Type B pancreatic cell (in vitro differentiated cells): ENCODE measurements around the gene RBM47. TPM values are rescaled to one million over a fixed set of nuclear protein-coding genes. Genes with fewer than 3 reads are reported as not detected.
"Not testable (repeated sequence)": the region's sequence is repeated elsewhere in the genome, so short reads cannot be mapped to it uniquely, and the experiment has no call there.

Experiments used
- DNase-seq: peaks from one replicate; pipeline ENCODE4 v3.0.0; 2021; ENCODE audit warnings: mixed read lengths; ENCODE audit not compliant: unreplicated experiment; ENCODE audit errors: extremely low spot score
- H3K27ac Mint-ChIP-seq: 2 replicates; pipeline ENCODE4 v1.8.0; 2021; ENCODE audit warnings: mild to moderate bottlenecking, mixed read lengths
- H3K27me3 Mint-ChIP-seq: 2 replicates; pipeline ENCODE4 v1.8.0; 2021; ENCODE audit warnings: mixed read lengths
- H3K36me3 Mint-ChIP-seq: 2 replicates; pipeline ENCODE4 v1.8.0; 2021; ENCODE audit warnings: mixed read lengths
- H3K4me1 Mint-ChIP-seq: one replicate; pipeline ENCODE4 v1.8.0; 2021; ENCODE audit warnings: mixed read lengths; ENCODE audit not compliant: unreplicated experiment
- H3K4me3 Mint-ChIP-seq: 2 replicates; pipeline ENCODE4 v1.8.0; 2021; ENCODE audit warnings: mild to moderate bottlenecking, mixed read lengths
- H3K9me3 Mint-ChIP-seq: 2 replicates; pipeline ENCODE4 v1.8.0; 2021; ENCODE audit warnings: mixed read lengths
- total RNA-seq: library from RNA; stranded (reverse); gene quantifications from 2 replicates; pipeline ENCODE4 v1.2.1, GENCODE V29; 2021; ENCODE audit warnings: low replicate concordance
- TF ChIP-seq, protein P1 (sequence below): fragments of 200-600 bp; sonication (generic); conservative IDR thresholded peaks from 2 replicates; pipeline ENCODE4 v1.5.0; 2021; ENCODE audit warnings: antibody characterized with exemption, mild to moderate bottlenecking

The RBM47 gene
- total RNA-seq, 1 donor from 2014 or later, result 53.5 TPM

GRCh38 chr4:40523581-40523980, 106.1 kb downstream of the RBM47 start:
- Mint-ChIP-seq H3K4me3 (no peak overlapping the region), H3K9me3 (no peaks in the 10 kb centered on the region), H3K27me3 (no peaks in the 10 kb centered on the region), H3K36me3 (peaks cover 5% of the 10 kb centered on the region), H3K4me1 (peaks cover 7% of the 10 kb centered on the region), H3K27ac (no peak overlapping the region)
- TF ChIP-seq, protein P1, sequence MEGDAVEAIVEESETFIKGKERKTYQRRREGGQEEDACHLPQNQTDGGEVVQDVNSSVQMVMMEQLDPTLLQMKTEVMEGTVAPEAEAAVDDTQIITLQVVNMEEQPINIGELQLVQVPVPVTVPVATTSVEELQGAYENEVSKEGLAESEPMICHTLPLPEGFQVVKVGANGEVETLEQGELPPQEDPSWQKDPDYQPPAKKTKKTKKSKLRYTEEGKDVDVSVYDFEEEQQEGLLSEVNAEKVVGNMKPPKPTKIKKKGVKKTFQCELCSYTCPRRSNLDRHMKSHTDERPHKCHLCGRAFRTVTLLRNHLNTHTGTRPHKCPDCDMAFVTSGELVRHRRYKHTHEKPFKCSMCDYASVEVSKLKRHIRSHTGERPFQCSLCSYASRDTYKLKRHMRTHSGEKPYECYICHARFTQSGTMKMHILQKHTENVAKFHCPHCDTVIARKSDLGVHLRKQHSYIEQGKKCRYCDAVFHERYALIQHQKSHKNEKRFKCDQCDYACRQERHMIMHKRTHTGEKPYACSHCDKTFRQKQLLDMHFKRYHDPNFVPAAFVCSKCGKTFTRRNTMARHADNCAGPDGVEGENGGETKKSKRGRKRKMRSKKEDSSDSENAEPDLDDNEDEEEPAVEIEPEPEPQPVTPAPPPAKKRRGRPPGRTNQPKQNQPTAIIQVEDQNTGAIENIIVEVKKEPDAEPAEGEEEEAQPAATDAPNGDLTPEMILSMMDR, result no peak
- no peak for DNase-seq

DNA sequence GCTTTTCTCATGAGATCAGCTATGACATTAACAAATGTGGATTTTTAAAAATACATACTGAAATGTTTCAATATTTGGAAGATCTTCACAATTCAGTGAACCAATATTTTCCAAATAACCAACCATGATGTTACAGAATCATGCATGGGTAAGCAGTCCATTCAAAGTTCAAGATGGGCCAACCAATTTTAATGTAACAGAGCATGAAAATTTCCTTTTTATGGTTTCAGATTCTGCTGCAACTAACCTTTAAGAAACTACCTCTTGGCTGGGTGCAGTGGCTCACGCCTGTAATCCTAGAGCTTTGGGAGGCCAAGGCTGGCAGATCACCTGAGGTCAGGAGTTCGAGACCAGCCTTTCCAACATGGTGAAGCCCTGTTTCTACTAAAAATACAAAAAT, 107.7 kb downstream of the RBM47 start:
- Mint-ChIP-seq H3K4me3 (no peak overlapping the region), H3K36me3 (peaks cover 5% of the 10 kb centered on the region), H3K27ac (no peak overlapping the region), H3K4me1 (peaks cover 7% of the 10 kb centered on the region), H3K27me3 (no peaks in the 10 kb centered on the region), H3K9me3 (no peaks in the 10 kb centered on the region)
- no peak for DNase-seq
- TF ChIP-seq, protein P1, result no peak

GRCh38 chr4:40520533-40520932, 109.1 kb downstream of the RBM47 start:
- no peaks in the 10 kb centered on the region for H3K27me3 Mint-ChIP-seq
- no peaks in the 10 kb centered on the region for H3K9me3 Mint-ChIP-seq
- DNase-seq, result no peak
- H3K4me3 Mint-ChIP-seq, result no peak overlapping the region
- H3K27ac Mint-ChIP-seq, result peak overlapping the region; percentile 13
- peaks cover 5% of the 10 kb centered on the region for H3K36me3 Mint-ChIP-seq
- TF ChIP-seq, protein P1, result no peak
- peaks cover 11% of the 10 kb centered on the region for H3K4me1 Mint-ChIP-seq

DNA sequence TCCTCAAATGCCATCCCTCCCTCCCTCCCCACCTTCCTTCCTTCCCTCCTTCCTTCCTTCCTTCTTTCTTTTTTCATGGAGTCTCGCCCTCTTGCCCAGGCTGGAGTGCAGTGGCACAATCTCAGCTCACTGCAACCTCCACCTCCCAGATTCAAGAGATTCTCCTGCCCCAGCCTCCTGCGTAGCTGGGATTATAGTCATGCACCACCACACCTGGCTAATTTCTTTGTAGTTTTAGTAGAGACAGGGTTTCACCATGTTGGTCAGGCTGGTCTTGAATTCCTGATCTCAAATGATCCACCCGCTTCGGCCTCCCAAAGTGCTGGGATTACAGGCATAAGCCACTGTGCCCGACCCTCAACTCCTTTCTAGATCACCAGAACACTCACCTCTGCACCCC, 112.6 kb downstream of the RBM47 start:
- DNase-seq, H3K9me3 Mint-ChIP-seq, H3K27me3 Mint-ChIP-seq, H3K36me3 Mint-ChIP-seq: not testable (repeated sequence)
- Mint-ChIP-seq H3K4me1 (peaks cover 21% of the 10 kb centered on the region), H3K4me3 (peak overlapping the region; percentile 66), H3K27ac (peak overlapping the region; percentile 85)

DNA sequence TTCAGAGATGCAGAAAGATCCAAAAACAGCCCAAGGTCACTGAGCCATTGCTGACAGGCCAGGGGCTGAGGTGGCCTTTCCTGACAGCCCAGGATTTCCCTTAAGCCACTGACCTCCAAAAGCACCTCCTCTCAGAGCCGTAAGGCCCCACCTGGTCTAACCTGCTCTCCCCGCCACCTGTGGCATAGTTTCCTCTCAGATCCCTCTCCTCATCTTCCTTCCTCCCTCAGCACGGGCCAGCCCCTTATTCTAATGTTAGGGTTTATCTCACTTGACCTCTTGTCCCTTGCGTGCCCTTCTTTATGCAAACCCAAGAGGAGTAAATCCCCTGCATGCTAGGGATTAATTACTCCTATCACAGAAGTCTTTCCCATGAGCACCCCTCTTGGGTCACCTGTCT, 113.0 kb downstream of the RBM47 start:
- H3K4me1 Mint-ChIP-seq, result peaks cover 21% of the 10 kb centered on the region
- H3K27me3 Mint-ChIP-seq, result no peaks in the 10 kb centered on the region
- no peak for DNase-seq
- TF ChIP-seq, protein P1, result no peak
- H3K27ac Mint-ChIP-seq, result peak overlapping the region; percentile 85
- H3K4me3 Mint-ChIP-seq, result peak overlapping the region; percentile 85
- no peaks in the 10 kb centered on the region for H3K9me3 Mint-ChIP-seq
- peaks cover 5% of the 10 kb centered on the region for H3K36me3 Mint-ChIP-seq

- Mint-ChIP-seq H3K27ac (peak overlapping the region; percentile 85), H3K4me1 (peaks cover 21% of the 10 kb centered on the region), H3K4me3 (peak overlapping the region; percentile 85), H3K9me3 (no peaks in the 10 kb centered on the region), H3K36me3 (peaks cover 5% of the 10 kb centered on the region), H3K27me3 (no peaks in the 10 kb centered on the region)
- TF ChIP-seq, protein P1, result no peak
- no peak for DNase-seq
These were observed 114.0 kb downstream of the RBM47 start for GRCh38 chr4:40515398-40516293.
